G401 (cell line): ENCODE data around the gene RAB14. TPM values are rescaled to one million over a fixed set of nuclear protein-coding genes. Genes with fewer than 3 reads are reported as not detected.

Experiments used
- total RNA-seq: library from RNA; depleted of rRNA; stranded (reverse); fragments of >200 nt; shearing (Covaris generic); gene quantifications from 2 replicates; pipeline ENCODE4 v1.2.3, GENCODE V29; 2014; rRNA removed

The RAB14 gene
- total RNA-seq, 1 experiment from 2014 or later = 32.8 TPM

Other genes with a start within 250 kb of the RAB14 start
- 15.6 and 20.7 TPM in 2 replicates for gene C5, start 151.6 kb downstream of the RAB14 start, total RNA-seq
- gene CNTRL, start 126.9 kb downstream of the RAB14 start, total RNA-seq = 4.4 and 9.6 TPM in 2 replicates
- 333 and 366 TPM in 2 replicates for gene GSN, start 66.3 kb upstream of the RAB14 start, total RNA-seq
- gene STOM, start 168.4 kb upstream of the RAB14 start, total RNA-seq = 32.2 and 41.0 TPM in 2 replicates